Hepatocyte (in vitro differentiated cells): ENCODE results near the gene KBTBD7. TPM values are rescaled to one million over a fixed set of nuclear protein-coding genes. Genes with fewer than 3 reads are reported as not detected.

Source experiments
- DNase-seq: peaks from one replicate; pipeline ENCODE4 v3.0.0-alpha.2; 2016; ENCODE audit warnings: low spot score
- H2AFZ ChIP-seq: fragments of 200-600 bp; sonication (generic); 2 replicates; pipeline ENCODE4 v1.6.0; 2016; ENCODE audit warnings: antibody characterized with exemption, mild to moderate bottlenecking
- H3K27ac ChIP-seq: fragments of 200-600 bp; sonication (generic); 2 replicates; pipeline ENCODE4 v1.5.1; 2016; ENCODE audit warnings: mild to moderate bottlenecking
- H3K27me3 ChIP-seq: fragments of 200-600 bp; sonication (generic); 2 replicates; pipeline ENCODE4 v1.6.1; 2016
- H3K36me3 ChIP-seq: fragments of 200-600 bp; sonication (generic); replicated peaks from 2 replicates; pipeline ENCODE4 v1.5.1; 2016; ENCODE audit warnings: low read depth; ENCODE audit not compliant: insufficient read depth
- H3K4me1 ChIP-seq: fragments of 200-600 bp; sonication (generic); 2 replicates; pipeline ENCODE4 v1.5.1; 2016; ENCODE audit warnings: mild to moderate bottlenecking, moderate library complexity; ENCODE audit not compliant: insufficient read depth
- H3K4me2 ChIP-seq: fragments of 200-600 bp; sonication (generic); 2 replicates; pipeline ENCODE4 v1.6.0; 2016
- H3K4me3 ChIP-seq: fragments of 200-600 bp; sonication (generic); 2 replicates; pipeline ENCODE4 v1.5.1; 2016; ENCODE audit warnings: mild to moderate bottlenecking
- H3K79me2 ChIP-seq: fragments of 200-600 bp; sonication (generic); 2 replicates; pipeline ENCODE4 v1.6.0; 2017; ENCODE audit warnings: mild to moderate bottlenecking
- H3K9me2 ChIP-seq: fragments of 200-600 bp; sonication (generic); replicated peaks from 2 replicates; pipeline ENCODE4 v1.6.0; 2017; ENCODE audit warnings: mild to moderate bottlenecking; ENCODE audit not compliant: insufficient read depth
- H3K9me3 ChIP-seq: fragments of 200-600 bp; sonication (generic); 2 replicates; pipeline ENCODE4 v1.5.1; 2016; ENCODE audit warnings: low read depth, mild to moderate bottlenecking
- H4K20me1 ChIP-seq: fragments of 200-600 bp; sonication (generic); 2 replicates; pipeline ENCODE4 v1.6.0; 2016; ENCODE audit warnings: mild to moderate bottlenecking; ENCODE audit not compliant: insufficient read depth, poor library complexity, severe bottlenecking
- CTCF ChIP-seq: fragments of 200-600 bp; sonication (generic); IDR thresholded peaks from 2 replicates; pipeline ENCODE4 v1.5.1; 2016; ENCODE audit warnings: antibody characterized with exemption, mild to moderate bottlenecking; ENCODE audit not compliant: poor library complexity
- EZH2 ChIP-seq: fragments of 200-600 bp; sonication (generic); IDR thresholded peaks from 2 replicates; pipeline ENCODE4 v1.6.1; 2016; ENCODE audit warnings: antibody characterized with exemption, mild to moderate bottlenecking, borderline replicate concordance
- EZH2phosphoT487 ChIP-seq: fragments of 200-600 bp; sonication (generic); IDR thresholded peaks from one replicate; pipeline ENCODE4 v1.6.1; 2018; ENCODE audit warnings: antibody characterized with exemption, mild to moderate bottlenecking, low read depth, moderate library complexity; ENCODE audit not compliant: unreplicated experiment, severe bottlenecking
- WGBS: methylation state at CpG from one replicate; pipeline ENCODE4 v1.1.6; 2016; ENCODE audit warnings: low lambda C conversion rate; ENCODE audit errors: missing lambda C conversion rate; 5-methylcytosine and 5-hydroxymethylcytosine counted together
- polyA plus RNA-seq: library from polyadenylated mRNA; unstranded; fragments of >200 nt; fragmentation: Nextera tagmentation; extraction: Ambion mirVana; gene quantifications from 2 replicates; pipeline ENCODE4 v1.2.1, GENCODE V29; 2016
- total RNA-seq: library from RNA; depleted of rRNA; stranded (reverse); fragments of >200 nt; gene quantifications from 2 replicates; pipeline ENCODE4 v1.2.3, GENCODE V29; 2014

KBTBD7 gene
- total and polyA plus RNA-seq, 2 experiments from 2014 or later, result 5.7 to 12.9 TPM

- H3K4me1 ChIP-seq, result no peaks in the 10 kb centered on the region
- H3K27ac ChIP-seq, result no peak overlapping the region
- no peaks in the 10 kb centered on the region for H3K79me2 ChIP-seq
- DNase-seq, result no peak
- no peak overlapping the region for H2AFZ ChIP-seq
- no peaks in the 10 kb centered on the region for H3K9me3 ChIP-seq
- H3K36me3 ChIP-seq, result no peaks in the 10 kb centered on the region
- H3K4me3 ChIP-seq, result no peak overlapping the region
- no peak overlapping the region for H3K4me2 ChIP-seq
- no peaks in the 10 kb centered on the region for H3K27me3 ChIP-seq
- TF ChIP-seq CTCF (no peak), EZH2 (no peak), EZH2phosphoT487 (no peak)
- WGBS, result 95% methylated on average over 4 of the region's 4 CpGs
- H4K20me1 ChIP-seq, result no peaks in the 10 kb centered on the region
- H3K9me2 ChIP-seq, result no peaks in the 10 kb centered on the region
These were observed 38.5 kb upstream of the KBTBD7 start for GRCh38 chr13:41232578-41233480.

- DNase-seq, result peak; percentile 25
- Histone ChIP-seq H3K36me3 (no peaks in the 10 kb centered on the region), H4K20me1 (no peaks in the 10 kb centered on the region), H3K79me2 (no peaks in the 10 kb centered on the region), H3K4me2 (no peak overlapping the region), H3K27ac (no peak overlapping the region), H3K4me1 (no peaks in the 10 kb centered on the region), H2AFZ (no peak overlapping the region), H3K4me3 (no peak overlapping the region), H3K9me2 (no peaks in the 10 kb centered on the region), H3K9me3 (no peaks in the 10 kb centered on the region), H3K27me3 (no peaks in the 10 kb centered on the region)
- TF ChIP-seq EZH2phosphoT487, result no peak
- 86% methylated on average over 3 of the region's 3 CpGs for WGBS
These were observed 37.4 kb upstream of the KBTBD7 start for GRCh38 chr13:41231786-41232185.

- H3K79me2 ChIP-seq, result no peaks in the 10 kb centered on the region
- H3K27me3 ChIP-seq, result no peaks in the 10 kb centered on the region
- H3K9me3 ChIP-seq, result no peaks in the 10 kb centered on the region
- no peak overlapping the region for H3K4me2 ChIP-seq
- H3K36me3 ChIP-seq, result no peaks in the 10 kb centered on the region
- H3K4me1 ChIP-seq, result no peaks in the 10 kb centered on the region
- H2AFZ ChIP-seq, result no peak overlapping the region
- no peak overlapping the region for H3K4me3 ChIP-seq
- no peaks in the 10 kb centered on the region for H3K9me2 ChIP-seq
- 82% methylated on average over 2 of the region's 2 CpGs for WGBS
- H4K20me1 ChIP-seq, result no peaks in the 10 kb centered on the region
- no peak for DNase-seq
- no peak for TF ChIP-seq EZH2
- no peak for TF ChIP-seq CTCF
- no peak for TF ChIP-seq EZH2phosphoT487
- no peak overlapping the region for H3K27ac ChIP-seq
These were observed 36.8 kb upstream of the KBTBD7 start for GRCh38 chr13:41231025-41231677.

- Histone ChIP-seq H3K4me2 (no peak overlapping the region), H3K4me3 (no peak overlapping the region), H3K27ac (no peak overlapping the region), H3K79me2 (no peaks in the 10 kb centered on the region), H2AFZ (no peak overlapping the region), H3K9me2 (no peaks in the 10 kb centered on the region), H3K9me3 (no peaks in the 10 kb centered on the region), H3K36me3 (no peaks in the 10 kb centered on the region), H3K27me3 (no peaks in the 10 kb centered on the region), H3K4me1 (no peaks in the 10 kb centered on the region), H4K20me1 (no peaks in the 10 kb centered on the region)
- DNase-seq, result no peak
- no peak for TF ChIP-seq CTCF
- no peak for TF ChIP-seq EZH2
- TF ChIP-seq EZH2phosphoT487, result no peak
These were observed 35.0 kb upstream of the KBTBD7 start for GRCh38 chr13:41229356-41229755.
